GM18498 (cell line): ENCODE results near the gene ZNF439.
"Not testable (repeated sequence)": the region's sequence is repeated elsewhere in the genome, so short reads cannot be mapped to it uniquely, and the experiment has no call there.

Source experiments
- ATAC-seq: cut with Tn5 transposase; IDR thresholded peaks from one replicate; pipeline ENCODE4 v1.9.1; 2021; ENCODE audit warnings: mild to moderate bottlenecking, moderate library complexity; ENCODE audit not compliant: unreplicated experiment

Gene ZNF439

GRCh38 chr19:11867766-11868165 is 19.2 kb downstream of the ZNF439 start:
- not testable (repeated sequence) for ATAC-seq

GRCh38 chr19:11868188-11868587 is 19.7 kb downstream of the ZNF439 start:
- no peak for ATAC-seq

- ATAC-seq: no peak
Observed at GRCh38 chr19:11872624-11873023, 24.1 kb downstream of the ZNF439 start.

GRCh38 chr19:11873762-11874161 is 25.2 kb downstream of the ZNF439 start:
- no peak for ATAC-seq

GRCh38 chr19:11879687-11880266 is 31.3 kb downstream of the ZNF439 start:
- not testable (repeated sequence) for ATAC-seq

GRCh38 chr19:11880598-11880997 is 32.1 kb downstream of the ZNF439 start:
- no peak for ATAC-seq

- no peak for ATAC-seq
Observed at GRCh38 chr19:11881151-11881800, 32.8 kb downstream of the ZNF439 start.

- ATAC-seq: no peak
Observed at GRCh38 chr19:11882606-11883005, 34.1 kb downstream of the ZNF439 start.

- no peak for ATAC-seq
Observed at GRCh38 chr19:11887234-11887610, 38.7 kb downstream of the ZNF439 start.

GRCh38 chr19:11887611-11888531 is 39.3 kb downstream of the ZNF439 start, which contains the start of gene ZNF69:
ZNF69 (plus strand) TSS chr19:11887782; CDS start chr19:11887924, 142 bp downstream.
- ATAC-seq: no peak

- ATAC-seq: not testable (repeated sequence)
Observed at GRCh38 chr19:11889901-11890300, 41.4 kb downstream of the ZNF439 start.

- ATAC-seq: no peak
Observed at GRCh38 chr19:11890634-11891033, 42.1 kb downstream of the ZNF439 start.

- ATAC-seq: no peak
Observed at GRCh38 chr19:11894851-11895250, 46.3 kb downstream of the ZNF439 start.

GRCh38 chr19:11902228-11902627 is 53.7 kb downstream of the ZNF439 start:
- no peak for ATAC-seq

GRCh38 chr19:11905928-11906327 is 57.4 kb downstream of the ZNF439 start:
- ATAC-seq: no peak

GRCh38 chr19:11911937-11912336 is 63.4 kb downstream of the ZNF439 start:
- not testable (repeated sequence) for ATAC-seq

GRCh38 chr19:11914417-11915051 is 66.0 kb downstream of the ZNF439 start:
- not testable (repeated sequence) for ATAC-seq
